NCI-H460 (cell line): Measurements from ENCODE around the gene LAPTM4A. TPM values are rescaled to one million over a fixed set of nuclear protein-coding genes. Genes with fewer than 3 reads are reported as not detected.
"Not testable (repeated sequence)": the region's sequence is repeated elsewhere in the genome, so short reads cannot be mapped to it uniquely, and the experiment has no call there.

Source experiments
- DNase-seq: peaks from one replicate; pipeline ENCODE4 v3.0.0-alpha.2; 2016; ENCODE audit warnings: low read depth; ENCODE audit errors: extremely low read depth
- total RNA-seq: library from RNA; depleted of rRNA; stranded (reverse); fragments of >200 nt; shearing (Covaris generic); gene quantifications from 2 replicates; pipeline ENCODE4 v1.2.3, GENCODE V29; 2014

LAPTM4A gene
- total RNA-seq, 1 experiment from 2014 or later: 64.7 TPM

DNA sequence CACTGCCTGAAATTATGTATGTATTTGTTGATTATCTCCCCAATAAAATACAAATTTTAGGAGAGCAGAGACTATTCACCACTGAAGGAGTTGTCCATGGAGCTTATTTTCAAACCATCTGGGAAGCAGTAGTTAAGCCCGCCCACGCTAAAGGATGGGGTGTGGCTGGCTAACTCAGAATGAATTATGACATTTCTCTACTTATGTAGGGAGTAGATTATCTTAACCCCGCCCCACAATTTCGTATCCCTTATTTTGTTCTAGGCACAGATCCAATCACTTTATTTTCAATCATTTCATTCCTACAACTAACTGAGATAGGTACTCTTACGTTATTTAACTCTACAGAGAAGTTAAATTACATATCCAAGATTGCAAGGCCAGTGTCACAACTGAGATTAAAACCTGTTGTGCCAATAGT, 1.4 kb upstream of the LAPTM4A start:
- peak; percentile 60 for DNase-seq

DNA sequence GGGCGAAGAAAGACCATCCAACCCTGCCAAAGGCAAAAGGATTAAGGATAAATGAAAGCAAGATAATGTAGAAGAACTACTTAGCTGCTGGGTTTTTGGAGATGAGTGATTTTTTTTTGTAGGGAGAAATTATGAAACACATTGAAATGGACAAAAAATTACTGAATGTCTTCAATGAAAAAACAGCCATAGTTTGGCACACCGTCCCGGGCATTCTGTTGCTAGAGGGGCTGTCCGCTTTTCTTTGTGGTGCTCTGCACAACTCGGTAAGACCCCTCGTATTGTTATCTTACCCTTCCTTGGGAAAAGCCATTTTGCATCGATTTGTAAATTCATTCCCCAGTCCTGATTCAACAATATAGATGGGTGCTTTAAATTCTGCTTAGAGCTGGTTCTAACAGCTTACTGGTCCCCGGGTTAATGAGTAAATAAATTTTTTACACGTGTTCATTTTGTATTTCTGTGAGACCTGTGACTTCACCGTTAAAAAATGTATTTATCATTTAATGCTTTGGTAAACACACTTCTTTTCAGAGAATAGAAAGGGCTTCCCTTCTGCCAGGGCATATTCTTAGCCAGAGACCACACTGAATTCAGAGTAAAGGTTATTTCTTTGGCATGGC, 912 bp upstream of the LAPTM4A start:
- DNase-seq: no peak

DNA sequence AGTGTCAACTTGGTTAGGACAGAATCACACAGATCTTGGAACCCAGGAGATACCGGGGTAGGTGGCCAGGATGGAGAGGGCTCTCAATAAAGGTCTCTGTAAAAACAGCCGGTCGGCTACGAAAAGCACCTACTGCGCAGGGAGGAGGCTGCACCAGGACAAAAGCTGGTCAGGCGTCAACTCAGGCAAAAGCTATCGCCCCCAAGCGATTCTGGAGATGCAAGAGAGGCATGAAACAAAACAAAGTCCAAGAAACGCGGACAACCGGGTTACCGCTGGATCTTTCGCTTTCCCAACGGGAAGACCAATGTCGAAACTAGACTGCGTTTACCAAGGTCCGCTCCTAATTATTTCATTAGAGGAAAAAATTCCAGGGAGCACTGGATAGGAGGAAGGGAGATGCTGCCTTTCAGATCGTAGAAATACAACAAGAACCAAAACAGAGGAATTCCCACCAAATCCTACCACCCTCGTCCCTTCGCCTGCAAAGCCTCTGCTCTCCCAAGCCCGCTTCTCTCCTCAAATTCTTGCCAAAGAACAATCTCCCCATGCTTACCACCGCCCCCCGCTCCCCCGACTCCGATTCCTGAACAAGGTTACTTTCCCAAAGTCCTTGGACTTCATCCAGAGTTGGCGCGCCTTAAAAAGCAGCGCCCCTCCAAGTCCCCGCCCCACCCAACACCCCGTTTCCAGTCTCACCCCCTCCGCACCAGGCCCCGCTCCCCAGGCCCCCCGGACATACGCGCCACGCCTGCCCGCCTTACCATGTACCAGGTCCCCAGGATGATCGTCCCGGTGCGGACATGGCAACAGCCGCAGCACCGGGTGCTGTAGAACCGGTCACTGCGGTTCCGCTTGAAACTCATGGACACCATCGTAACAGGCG, 539 bp downstream of the LAPTM4A start:
- peak; percentile 30 for DNase-seq

DNA sequence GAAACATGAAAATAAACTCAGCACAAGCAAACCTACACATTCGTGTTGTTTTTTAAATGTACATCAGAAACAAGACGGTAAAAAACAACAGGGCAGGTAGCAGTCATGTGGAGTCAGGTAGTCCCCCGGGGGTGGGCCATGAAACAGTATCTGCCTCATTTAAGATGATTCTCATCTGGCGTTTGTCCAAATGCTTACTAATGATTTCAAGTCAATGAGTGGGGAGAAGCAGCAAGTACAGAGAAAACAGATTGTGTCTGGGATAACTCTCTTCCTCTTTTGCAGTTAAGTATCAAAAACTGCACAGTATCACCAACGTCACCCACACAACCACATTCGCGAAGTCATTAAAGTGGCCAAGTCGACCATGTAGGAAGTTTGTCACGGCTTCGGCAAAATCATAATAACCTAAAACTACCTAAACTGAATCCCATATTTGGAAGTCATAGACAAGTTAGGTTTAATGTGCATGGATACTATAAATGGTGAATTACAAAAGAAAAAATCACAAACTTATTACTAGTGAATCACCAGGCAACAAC, 1.3 kb downstream of the LAPTM4A start:
- DNase-seq: no peak

DNA sequence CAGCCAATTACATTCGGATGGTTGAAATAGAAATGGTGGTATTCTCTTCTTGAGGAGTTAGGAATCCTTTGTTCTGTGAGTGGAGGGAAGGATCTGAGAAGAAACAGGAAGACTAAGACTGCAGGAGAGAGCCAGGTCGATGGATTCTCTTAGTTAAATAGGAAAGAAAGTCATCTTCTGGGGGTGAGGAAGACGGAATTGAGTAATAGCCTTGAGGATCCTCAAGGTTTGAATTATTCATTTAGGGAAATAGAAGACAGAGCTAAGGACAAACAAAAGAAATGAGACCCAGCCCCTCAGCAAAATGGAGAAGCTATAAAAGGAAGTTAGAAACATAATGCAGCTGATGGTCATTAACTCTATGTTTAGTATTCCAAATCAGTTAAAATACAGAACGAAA, 1.8 kb downstream of the LAPTM4A start:
- DNase-seq: no peak

DNA sequence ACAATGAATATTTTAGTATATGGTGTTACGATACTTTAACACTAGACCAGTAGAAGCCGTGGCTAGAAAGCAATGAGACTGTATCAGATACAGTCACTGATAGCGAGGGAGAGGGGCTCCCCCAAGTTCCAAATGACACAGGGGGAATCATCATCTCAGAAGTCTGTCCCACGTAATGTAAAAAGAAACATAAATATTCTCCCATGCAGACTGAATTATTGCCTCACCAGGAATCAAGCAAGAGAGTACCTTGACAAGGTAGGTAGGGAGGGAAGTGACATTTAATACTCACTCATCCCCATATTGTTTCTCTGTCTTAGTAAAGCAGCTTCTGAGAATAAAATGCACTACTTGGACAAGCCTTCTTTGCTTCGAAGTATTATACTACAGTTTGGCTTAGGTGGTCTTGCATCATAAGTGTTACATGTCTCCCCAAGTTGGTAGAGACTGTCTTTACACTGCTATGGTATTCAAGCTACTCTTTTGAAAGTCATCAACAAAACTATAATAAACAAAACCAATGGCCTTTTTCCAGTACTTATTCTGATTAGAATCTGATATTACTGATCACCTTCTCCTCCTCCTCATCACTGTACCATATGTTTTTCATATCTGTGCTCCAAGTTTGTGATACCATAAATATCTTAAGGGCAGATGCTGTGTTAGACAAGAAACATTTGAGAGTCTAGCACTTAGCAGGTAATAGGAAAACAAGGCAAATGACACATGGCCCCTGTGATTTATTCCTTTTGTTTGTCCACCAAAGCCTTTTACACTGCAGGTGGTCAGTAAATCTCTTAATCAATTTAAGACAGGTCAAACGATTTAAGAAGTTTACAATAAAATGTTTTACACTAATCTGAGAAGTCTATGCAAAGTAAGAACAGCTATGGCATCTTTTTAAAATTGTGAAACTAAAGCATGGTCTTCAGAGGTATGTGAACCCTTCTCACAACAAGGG, 2.7 kb downstream of the LAPTM4A start:
- no peak for DNase-seq

DNA sequence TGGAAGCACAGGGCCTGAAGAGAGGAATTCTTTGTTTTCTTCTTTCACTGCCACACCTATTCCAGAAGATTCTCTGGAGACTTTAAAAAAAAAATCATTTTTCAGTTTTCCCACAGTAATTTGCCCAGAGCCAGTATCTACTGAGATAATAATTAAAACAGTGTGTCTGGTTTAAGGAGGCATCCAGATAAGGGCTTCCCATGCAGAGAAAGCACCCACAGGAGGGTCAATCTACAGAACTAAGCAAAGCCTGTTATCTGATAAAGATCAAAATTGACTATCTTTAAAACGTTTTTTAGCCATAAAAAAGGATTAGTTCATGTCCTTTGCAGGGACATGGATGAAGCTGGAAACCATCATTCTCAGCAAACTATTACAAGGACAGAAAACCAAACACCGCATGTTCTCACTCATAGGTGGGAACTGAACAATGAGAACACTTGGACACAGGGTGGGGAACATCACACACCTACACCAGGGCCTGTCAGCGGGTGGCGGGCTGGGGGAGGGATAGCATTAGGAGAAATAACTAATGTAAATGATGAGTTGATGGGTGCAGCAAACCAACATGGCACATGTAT, 5.6 kb downstream of the LAPTM4A start:
- not testable (repeated sequence) for DNase-seq

DNA sequence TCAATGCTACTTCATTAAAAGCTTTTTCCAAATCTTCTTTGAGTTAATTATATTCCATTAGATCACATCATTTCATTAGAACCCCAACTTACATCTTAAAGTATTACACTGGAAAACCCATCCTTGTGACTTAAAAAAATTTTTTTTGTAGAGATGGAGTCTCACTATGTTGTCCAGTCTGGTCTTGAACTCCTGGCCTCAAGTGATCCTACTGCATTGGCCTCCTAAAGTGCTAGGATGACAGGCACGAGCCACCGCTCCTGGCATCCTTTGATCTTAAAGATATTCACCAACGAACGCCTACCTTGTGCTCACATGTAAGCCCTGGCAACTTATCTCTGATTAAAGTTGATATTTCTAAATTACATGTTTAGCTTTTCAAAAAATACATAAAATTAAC, 6.7 kb downstream of the LAPTM4A start:
- no peak for DNase-seq

DNA sequence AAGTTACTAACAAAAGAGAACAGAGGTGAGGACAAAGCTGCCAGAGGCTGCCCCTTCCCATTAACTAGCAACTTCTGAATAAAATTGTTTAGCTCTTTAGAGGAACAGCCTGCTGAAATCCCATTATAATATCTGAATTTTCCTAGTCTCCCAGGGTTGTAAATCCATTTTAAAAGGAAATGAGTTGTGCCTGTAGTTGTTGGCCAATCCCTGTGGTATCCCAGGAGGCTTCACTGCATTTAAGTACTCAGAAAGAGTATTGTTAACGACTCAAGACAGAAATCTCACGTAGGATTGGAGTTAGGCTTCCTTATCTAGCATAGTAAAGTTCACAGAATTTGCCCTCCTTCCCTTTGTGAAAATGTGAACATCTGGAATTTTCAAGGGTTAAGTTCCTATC, 8.9 kb downstream of the LAPTM4A start:
- no peak for DNase-seq

DNA sequence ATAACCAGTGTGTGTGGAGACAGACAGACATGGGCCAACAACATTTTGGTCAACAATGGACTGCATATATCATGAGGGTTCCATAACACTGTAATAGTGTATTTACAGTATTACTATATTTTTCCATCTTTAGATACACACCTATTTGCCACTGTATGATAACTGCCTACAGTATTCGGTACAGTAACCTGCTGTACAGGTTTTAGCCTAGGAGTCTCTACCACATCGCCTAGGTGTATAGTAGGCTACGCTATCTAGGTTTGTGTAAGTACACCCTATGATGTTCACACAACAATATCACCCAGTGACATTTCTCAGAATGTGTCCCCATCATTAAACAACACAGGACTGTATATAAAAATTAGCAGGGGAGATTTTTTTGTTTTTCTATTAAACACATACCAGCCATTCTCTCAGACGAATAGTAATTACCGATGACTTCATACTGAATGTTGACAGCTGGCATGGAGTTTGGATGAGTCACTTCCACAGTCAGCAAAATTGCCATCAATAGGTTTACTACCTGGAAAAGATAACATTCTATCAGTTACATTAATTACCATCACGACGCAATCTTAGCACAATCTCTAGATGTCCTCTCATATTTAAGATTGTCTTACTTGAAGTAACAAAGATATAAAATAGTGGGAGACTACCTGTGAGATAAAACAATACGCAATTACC, 10.8 kb downstream of the LAPTM4A start:
- no peak for DNase-seq

DNA sequence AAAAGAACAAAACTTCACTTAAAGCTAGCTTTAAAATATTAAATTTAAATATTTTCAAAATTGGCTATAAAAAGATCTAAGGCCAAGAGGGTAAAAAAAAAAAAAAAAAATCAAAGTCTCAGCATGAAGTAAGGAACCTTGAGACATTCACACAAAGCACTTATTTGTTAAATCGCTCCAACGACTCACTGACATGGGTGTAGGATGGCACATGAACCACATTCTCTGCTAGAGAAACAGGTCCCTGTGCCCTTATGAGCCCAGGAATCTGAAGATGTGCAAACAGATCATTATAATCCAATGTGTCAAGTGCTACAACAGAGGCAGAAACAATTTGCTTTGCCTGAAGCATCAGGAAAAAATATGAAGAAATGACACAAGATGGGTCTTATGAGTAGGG, 13.8 kb downstream of the LAPTM4A start:
- no peak for DNase-seq

DNA sequence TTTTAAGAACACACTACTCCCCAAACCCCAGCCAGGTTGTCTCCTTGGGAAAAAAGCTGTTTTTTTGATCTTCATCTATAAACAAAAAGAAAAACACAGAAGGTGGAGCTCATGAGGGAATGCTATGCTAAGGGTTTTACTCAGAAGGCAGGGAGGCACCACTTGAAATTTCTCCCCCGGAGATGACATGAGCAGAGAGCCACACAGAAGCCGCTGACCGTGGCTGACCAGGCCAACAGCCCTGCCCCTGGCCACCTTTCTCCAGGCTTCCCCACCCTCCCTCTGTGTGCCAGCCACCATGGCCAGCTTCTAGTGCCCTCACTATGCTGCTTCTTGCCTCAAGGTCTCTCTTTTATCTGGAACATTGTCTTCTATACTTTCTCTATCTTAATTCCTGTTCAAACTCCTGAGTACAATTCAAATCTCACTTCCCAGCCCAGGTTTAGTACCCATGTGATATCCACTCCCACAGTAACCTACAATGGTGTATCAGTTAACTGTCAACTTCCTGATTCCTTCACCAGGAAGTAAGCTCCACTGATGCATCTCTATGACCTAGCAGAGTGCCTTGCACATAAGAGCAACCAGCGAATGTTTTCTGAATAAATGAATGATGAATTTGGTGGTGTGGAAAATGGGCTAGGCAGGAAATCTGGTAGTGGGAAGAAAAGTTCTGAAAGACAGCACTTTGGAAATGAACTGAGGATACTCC, 15.3 kb downstream of the LAPTM4A start:
- DNase-seq: no peak

DNA sequence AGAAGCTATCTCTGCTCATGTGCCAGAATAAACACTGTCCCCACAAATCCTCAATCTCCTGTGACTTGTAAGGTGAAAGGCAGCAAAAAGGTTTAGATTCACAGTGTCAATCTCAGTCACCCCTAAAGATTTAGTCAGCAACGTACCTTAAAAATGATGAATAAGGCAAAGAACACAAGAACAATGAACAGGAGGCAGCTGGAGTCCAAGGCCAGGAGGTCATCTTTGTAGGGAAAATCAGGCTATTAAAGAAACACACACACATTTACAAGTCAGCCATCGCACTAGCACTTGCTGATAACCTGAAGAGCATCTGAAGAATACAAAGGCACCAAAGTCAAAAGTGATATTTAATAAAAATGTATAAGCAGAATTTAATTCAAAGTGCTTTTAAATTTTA, 16.6 kb downstream of the LAPTM4A start:
- DNase-seq: no peak

DNA sequence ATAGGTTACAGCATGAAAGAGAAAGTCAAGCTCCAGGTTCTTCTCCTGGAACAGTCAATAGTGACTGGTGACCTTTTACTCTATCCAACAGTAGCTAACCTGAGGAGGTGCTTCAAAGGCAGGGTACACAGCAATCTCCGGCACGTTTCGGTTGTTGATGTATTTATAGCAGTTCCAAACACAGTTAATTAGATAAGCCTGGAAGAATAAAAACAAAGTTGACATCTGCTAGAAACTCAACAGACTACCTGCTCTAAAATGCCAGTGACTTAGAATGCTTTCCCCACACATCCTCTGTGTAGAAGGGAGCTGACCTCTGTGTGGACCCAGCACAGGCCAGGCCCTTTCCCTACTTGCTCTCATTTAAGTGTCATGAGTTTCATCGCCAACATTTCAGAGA, 17.2 kb downstream of the LAPTM4A start:
- DNase-seq: no peak

DNA sequence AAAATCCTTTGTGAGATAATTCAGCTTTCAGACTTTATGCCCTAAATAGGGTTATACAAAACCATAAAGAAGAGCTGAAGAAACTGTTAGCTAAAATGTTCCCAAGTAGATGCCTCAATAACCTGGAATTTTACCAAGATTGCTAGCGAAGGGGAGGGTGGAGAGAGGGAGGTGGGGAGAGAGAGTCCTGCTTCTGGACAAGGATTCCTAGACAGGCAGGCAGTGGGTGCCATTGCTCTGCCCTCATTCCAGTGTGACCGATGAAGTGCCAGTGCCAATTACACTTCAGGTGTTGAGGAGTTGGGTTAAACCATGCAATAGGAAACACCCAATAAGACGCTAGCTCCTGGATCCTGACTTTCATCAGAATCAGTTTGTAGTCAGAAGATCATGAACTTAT, 18.1 kb downstream of the LAPTM4A start:
- DNase-seq: no peak

DNA sequence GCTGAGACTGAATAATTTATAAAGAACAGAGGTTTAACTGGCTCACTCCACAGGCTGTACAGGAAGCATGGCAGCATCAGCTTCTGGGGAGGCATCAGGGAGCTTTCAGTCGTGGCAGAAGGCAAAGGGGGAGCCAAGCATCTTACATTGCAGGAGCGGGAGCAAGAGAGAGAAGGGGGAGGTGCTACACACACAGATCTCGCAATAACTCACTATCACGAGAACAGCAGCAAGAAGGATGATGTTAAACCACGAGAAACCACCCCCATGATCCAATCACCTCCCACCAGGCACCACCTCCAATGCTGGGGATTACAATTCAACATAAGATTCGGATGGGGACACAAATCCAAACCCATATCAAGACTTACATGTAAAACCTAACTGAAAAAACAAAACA, 21.2 kb downstream of the LAPTM4A start:
- DNase-seq: no peak

DNA sequence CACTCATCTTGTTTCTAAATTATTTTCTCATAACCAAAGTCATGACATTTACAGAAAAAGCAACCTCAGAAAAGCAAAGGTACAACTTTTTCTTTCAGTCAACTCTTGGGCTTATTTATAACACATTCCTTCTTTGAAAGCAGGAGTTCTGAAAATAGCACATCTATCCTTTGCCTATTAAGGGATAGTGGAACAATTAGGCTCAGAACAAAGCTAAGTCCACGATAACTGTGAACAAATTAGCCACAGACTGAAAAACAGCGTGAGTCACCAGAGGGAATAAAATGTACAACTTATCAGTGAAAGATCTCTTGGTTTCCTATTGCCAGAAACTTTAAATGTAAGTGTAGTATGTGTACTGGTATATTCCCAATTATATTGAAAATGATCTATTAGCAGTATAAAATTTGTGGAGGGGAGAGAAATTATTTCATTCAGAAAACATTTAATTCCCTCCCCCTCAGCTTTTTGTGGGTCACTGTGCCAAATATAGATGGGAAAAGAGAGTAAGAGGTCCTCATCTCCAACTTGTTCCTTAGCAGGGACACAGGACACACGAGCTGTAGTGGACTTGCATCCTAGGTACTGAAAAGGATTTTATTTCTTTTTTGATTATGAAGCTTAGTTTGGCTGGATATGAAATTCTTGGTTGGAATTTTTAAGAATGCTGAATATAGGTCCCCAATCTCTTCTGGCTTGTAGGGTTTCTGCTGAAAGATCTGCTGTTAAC, 23.6 kb downstream of the LAPTM4A start:
- DNase-seq: no peak

DNA sequence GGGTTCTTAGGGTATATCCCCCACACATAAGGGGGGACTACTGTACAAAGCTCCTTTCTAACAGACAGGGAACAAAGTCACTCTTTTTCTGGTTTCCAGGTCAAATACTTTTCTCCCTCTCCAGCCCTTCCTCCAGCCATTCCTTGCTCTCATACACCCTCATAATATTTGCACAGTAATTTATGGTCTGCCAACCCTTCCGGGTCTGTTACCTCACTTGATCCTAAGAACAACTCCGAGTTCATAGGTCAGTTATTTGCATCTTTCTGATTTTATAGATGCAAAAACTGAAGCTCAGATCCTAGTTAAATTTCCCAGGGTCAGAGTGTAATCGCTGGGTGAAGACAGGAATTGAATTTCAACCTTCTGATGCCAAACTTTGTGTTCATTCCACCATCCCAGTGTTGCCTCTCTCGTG, 24.2 kb downstream of the LAPTM4A start:
- DNase-seq: no peak
